ENCODE measurements around the gene RGS11. TPM values are rescaled to one million over a fixed set of nuclear protein-coding genes. Genes with fewer than 3 reads are reported as not detected.
A peak's percentile ranks its signal among the peaks of the same experiment; 100 is the strongest.
"Not testable (repeated sequence)": the region's sequence is repeated elsewhere in the genome, so short reads cannot be mapped to it uniquely, and the experiment has no call there.

Gene RGS11
- total RNA-seq, 2 experiments from 2014 or later = not detected

DNA sequence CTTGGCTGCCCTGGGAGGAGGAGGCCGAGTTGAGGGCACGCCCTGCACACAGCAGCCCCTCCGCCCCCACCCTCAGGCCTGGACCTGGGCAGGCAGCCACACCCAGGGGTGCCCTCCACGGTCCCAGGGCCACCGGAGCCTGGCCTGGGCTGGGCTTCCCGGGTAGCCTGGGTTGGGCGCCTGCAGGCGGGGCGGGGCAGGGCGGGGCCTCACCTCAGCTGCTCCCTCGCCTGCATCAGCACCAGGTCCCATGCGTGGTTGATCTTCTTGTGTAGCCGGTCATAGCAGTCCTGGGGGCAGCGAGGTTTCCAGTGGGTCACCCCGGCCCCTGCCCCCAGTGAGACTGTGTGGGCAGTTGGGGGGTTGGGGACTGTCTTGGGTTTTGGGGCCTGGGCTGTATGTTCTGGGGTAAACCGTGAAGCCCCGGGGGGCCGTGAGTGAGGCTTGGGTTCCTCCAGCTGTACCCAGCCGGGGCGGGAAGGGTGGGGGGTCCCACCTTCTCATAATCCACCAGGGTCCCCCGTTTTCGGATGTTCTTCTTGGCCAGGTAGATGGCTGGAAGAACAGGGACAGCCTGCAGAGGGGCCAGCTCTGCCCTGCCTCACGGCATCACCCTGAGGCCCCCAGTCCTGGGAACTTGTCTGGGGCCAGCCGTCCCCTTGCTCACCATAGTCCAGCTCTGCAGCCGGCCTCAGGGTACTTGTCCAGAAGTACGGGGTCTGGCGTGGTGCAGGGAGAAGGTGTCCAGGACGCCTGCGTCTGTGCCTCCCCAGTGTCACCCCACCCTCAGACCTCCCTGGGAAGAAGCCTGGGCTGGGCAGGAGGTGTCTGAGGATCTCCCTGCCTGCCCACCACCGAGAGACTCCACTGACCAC is 2.0 kb downstream of the RGS11 start:
- H3K4me1 Mint-ChIP-seq (ENCODE audit: low read depth) = peaks cover 4% of the 10 kb centered on the region
- no peaks in the 10 kb centered on the region for H3K36me3 Mint-ChIP-seq (ENCODE audit: low read depth)
- peak; percentile 10 for ATAC-seq
- peaks cover 22% of the 10 kb centered on the region for H3K27me3 Mint-ChIP-seq (ENCODE audit: low read depth)
- no peak for DNase-seq
- H3K27ac Mint-ChIP-seq = no peak overlapping the region
- H3K9me3 Mint-ChIP-seq (ENCODE audit: insufficient read depth) = no peaks in the 10 kb centered on the region
- H3K4me3 Mint-ChIP-seq = no peak overlapping the region
- ChIA-PET POLR2A (no interaction called here), CTCF (interaction anchor here (1.1 kb wide), 1 partner anchor 39 kb away, joined by 3 read pairs; the partner anchor contains the start of gene FAM234A)

- DNase-seq = no peak
Observed at GRCh38 chr16:272633-273546, 2.9 kb downstream of the RGS11 start.

GRCh38 chr16:270381-271255 is 5.1 kb downstream of the RGS11 start:
- no peaks in the 10 kb centered on the region for H3K36me3 Mint-ChIP-seq (ENCODE audit: low read depth)
- no peak for ATAC-seq
- no peaks in the 10 kb centered on the region for H3K9me3 Mint-ChIP-seq (ENCODE audit: insufficient read depth)
- ChIA-PET POLR2A (no interaction called here), CTCF (no interaction called here)
- H3K4me1 Mint-ChIP-seq (ENCODE audit: low read depth) = no peaks in the 10 kb centered on the region
- no peak overlapping the region for H3K27ac Mint-ChIP-seq
- H3K27me3 Mint-ChIP-seq (ENCODE audit: low read depth) = peaks cover 6% of the 10 kb centered on the region
- DNase-seq = no peak
- H3K4me3 Mint-ChIP-seq = no peak overlapping the region

More at GRCh38 chr16:272633-273546, 2.9 kb downstream of the RGS11 start:
- H3K27me3 Mint-ChIP-seq (ENCODE audit: low read depth) = peaks cover 19% of the 10 kb centered on the region
- H3K27ac Mint-ChIP-seq = no peak overlapping the region
- H3K4me3 Mint-ChIP-seq = no peak overlapping the region
- H3K36me3 Mint-ChIP-seq (ENCODE audit: low read depth) = no peaks in the 10 kb centered on the region
- ATAC-seq = no peak
- H3K9me3 Mint-ChIP-seq (ENCODE audit: insufficient read depth) = no peaks in the 10 kb centered on the region
- peaks cover 2% of the 10 kb centered on the region for H3K4me1 Mint-ChIP-seq (ENCODE audit: low read depth)
- POLR2A ChIA-PET = no interaction called here
- CTCF ChIA-PET = interaction anchor here (1.1 kb wide), 1 partner anchor 38 kb away, joined by 3 read pairs; the partner anchor contains the start of gene FAM234A

DNA sequence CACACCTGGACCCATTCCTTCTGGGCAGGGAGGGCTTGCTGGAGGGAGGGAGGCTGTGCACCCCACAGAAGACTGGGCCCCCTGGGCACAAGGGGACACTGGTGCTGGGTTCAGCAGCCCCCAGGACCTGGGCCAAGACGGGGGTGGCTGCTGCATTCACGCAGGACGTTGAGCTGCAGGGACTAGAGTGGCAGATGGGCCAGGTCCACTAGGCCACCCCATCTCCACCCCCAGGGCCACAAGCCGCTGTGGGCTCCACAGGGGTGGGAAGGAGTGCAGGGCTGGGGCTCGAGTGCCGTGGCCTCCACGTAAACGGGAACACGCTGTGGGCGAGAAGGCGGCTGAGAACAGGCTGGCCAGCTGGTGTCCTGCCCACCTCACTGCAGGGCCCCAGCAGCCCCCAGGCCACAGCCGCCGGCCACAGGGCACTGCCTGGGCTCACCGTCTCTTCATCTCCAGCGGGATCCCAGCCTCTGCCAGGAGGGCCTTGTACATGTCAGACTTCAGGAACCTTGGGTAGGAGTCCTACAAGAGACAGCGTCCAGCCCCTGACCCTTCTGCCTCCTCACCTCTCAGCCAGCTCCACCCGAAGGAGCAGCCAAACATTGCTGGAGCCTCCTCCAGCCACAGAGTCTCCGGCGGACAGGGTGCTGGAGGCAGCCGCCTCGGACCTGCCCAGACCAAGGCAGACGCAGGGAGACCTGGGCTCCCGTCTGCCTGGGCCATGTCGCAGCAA is 6.5 kb downstream of the RGS11 start:
- Mint-ChIP-seq H3K27ac (no peak overlapping the region), H3K4me1 (ENCODE audit: low read depth) (no peaks in the 10 kb centered on the region), H3K36me3 (ENCODE audit: low read depth) (no peaks in the 10 kb centered on the region), H3K27me3 (ENCODE audit: low read depth) (no peaks in the 10 kb centered on the region), H3K9me3 (ENCODE audit: insufficient read depth) (no peaks in the 10 kb centered on the region), H3K4me3 (no peak overlapping the region)
- ChIA-PET CTCF (no interaction called here), POLR2A (no interaction called here)
- ATAC-seq (no peak), DNase-seq (no peak)

DNA sequence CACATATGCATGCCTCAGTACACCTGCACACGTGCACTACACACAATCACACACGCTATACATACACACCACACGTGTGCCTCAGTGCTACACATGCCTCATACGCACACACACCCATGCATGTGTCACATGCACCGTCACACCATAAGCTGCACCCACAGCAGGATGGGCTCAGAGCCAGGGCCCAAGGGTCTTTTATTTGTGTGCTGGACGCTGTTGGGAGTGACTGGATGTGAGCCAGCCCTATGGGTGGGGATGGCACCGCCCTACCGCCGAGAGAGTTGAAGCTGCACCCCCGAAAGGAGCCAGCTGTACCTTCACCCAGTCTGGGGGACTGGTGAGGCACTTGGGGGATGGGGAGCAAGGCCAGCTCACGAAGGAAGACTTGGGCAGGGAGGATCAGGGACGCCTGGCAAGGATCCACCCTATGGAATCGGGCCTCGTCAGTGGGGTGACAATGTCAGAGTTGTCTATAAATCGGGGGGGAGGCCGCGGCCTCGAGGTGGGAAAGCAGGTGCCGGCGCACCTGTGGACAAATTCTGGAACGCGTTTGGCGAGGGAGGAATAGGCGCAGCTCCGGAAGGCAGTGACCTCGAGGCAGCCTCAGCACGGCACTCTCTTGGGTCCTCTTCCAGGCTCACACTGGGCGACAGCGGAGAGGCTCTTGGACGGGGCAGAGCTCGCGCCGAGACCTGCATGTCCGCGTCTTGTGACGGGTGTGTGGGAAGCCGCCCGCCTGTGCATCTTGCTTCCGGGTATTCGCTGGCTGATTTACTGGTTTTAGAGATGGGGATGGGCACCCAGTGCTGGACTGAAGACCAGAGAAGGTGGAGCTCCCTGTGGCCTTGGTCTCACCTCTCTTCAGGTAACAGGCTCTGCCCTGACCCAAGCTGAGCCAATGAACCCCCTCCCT is 7.3 kb downstream of the RGS11 start:
- no peaks in the 10 kb centered on the region for H3K27me3 Mint-ChIP-seq (ENCODE audit: low read depth)
- no peaks in the 10 kb centered on the region for H3K36me3 Mint-ChIP-seq (ENCODE audit: low read depth)
- no peak overlapping the region for H3K4me3 Mint-ChIP-seq
- DNase-seq = no peak
- H3K27ac Mint-ChIP-seq = no peak overlapping the region
- no peaks in the 10 kb centered on the region for H3K9me3 Mint-ChIP-seq (ENCODE audit: insufficient read depth)
- H3K4me1 Mint-ChIP-seq (ENCODE audit: low read depth) = no peaks in the 10 kb centered on the region
- ChIA-PET POLR2A (no interaction called here), CTCF (no interaction called here)
- no peak for ATAC-seq

- H3K36me3 Mint-ChIP-seq (ENCODE audit: low read depth); CTCF ChIA-PET; POLR2A ChIA-PET; H3K4me1 Mint-ChIP-seq (ENCODE audit: low read depth); H3K27me3 Mint-ChIP-seq (ENCODE audit: low read depth); H3K27ac Mint-ChIP-seq; H3K9me3 Mint-ChIP-seq (ENCODE audit: insufficient read depth); H3K4me3 Mint-ChIP-seq; ATAC-seq; DNase-seq: not testable (repeated sequence)
Observed at GRCh38 chr16:267562-267961, 8.2 kb downstream of the RGS11 start.

DNA sequence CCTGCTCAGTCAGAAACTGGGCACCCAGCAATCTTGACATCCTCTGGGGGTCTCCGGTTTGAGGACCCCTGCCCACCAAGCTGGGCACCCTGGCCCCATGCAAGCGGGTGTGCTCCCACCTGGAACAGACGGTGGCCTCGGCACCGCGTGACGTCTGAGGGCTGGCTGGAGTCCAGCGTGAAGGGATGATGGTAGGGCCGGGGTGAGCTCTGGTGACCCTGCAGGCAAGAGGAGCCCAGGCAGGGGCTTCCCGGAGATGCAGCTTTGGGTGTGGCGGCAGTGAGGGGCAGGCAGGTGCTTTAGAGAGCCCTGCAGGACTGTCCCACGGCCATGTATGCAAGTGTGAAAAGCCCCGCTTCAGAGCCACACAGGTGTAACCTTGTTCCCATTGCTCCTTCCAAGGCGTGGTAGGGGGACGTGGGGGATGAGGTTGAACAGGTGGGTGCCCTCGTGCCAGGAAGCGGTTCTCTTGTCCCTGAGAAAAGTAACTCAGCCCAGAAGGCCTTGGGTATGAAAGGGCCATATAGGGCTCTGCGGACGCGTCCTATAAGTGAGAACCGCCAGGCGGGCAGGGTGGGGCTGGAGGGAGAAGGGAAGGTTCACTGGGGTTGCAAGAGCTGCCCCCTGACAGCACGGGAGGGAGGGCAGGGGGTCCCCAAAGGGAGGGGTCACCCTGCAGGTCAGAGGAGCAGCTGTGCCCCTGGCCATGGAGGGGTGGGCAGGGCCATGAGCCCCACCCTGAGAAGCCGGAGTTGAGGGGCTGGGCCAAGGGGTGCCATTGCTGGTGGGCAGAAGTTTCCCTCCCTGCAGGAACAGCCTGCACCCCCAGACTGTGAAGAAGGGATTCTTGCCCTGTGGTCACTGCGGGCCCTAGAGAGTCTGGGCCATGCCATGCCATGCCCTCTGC is 9.2 kb downstream of the RGS11 start:
- Mint-ChIP-seq H3K36me3 (ENCODE audit: low read depth) (no peaks in the 10 kb centered on the region), H3K27me3 (ENCODE audit: low read depth) (no peaks in the 10 kb centered on the region), H3K4me1 (ENCODE audit: low read depth) (no peaks in the 10 kb centered on the region), H3K9me3 (ENCODE audit: insufficient read depth) (no peaks in the 10 kb centered on the region), H3K27ac (no peak overlapping the region), H3K4me3 (no peak overlapping the region)
- POLR2A ChIA-PET = no interaction called here
- no peak for ATAC-seq
- CTCF ChIA-PET = no interaction called here
- no peak for DNase-seq

DNA sequence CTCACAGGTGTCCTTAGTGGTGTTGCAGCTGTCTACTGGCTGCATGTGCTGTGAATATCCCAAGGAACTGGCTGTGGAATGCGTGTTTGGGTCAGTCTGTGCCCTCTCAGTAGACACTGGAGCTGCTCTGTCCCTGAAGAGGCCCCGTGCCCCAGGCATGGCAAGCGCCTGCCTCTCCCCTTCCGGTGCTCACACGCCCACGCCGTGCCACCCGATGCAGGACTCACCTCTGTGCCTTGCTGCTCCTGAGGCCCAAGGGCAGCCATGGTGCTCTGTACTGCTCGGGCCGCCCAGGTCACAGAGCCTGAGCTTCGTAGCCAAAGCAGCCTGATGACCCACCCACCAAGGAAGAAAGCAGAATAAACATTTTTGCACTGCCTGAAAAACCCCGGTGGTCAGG is 10.0 kb downstream of the RGS11 start:
- Mint-ChIP-seq H3K4me1 (ENCODE audit: low read depth) (no peaks in the 10 kb centered on the region), H3K27me3 (ENCODE audit: low read depth) (no peaks in the 10 kb centered on the region), H3K36me3 (ENCODE audit: low read depth) (no peaks in the 10 kb centered on the region), H3K9me3 (ENCODE audit: insufficient read depth) (no peaks in the 10 kb centered on the region), H3K27ac (no peak overlapping the region), H3K4me3 (no peak overlapping the region)
- ChIA-PET CTCF (no interaction called here), POLR2A (no interaction called here)
- ATAC-seq (no peak), DNase-seq (no peak)

GRCh38 chr16:265002-265529 is 10.7 kb downstream of the RGS11 start:
- no peaks in the 10 kb centered on the region for H3K4me1 Mint-ChIP-seq (ENCODE audit: low read depth)
- no peaks in the 10 kb centered on the region for H3K36me3 Mint-ChIP-seq (ENCODE audit: low read depth)
- H3K27ac Mint-ChIP-seq = no peak overlapping the region
- H3K27me3 Mint-ChIP-seq (ENCODE audit: low read depth) = no peaks in the 10 kb centered on the region
- no peaks in the 10 kb centered on the region for H3K9me3 Mint-ChIP-seq (ENCODE audit: insufficient read depth)
- ChIA-PET POLR2A (no interaction called here), CTCF (no interaction called here)
- ATAC-seq (no peak), DNase-seq (no peak)
- no peak overlapping the region for H3K4me3 Mint-ChIP-seq
